ENCODE results near the gene FBN3.
"Not testable (repeated sequence)": the region's sequence is repeated elsewhere in the genome, so short reads cannot be mapped to it uniquely, and the experiment has no call there.

FBN3 gene

DNA sequence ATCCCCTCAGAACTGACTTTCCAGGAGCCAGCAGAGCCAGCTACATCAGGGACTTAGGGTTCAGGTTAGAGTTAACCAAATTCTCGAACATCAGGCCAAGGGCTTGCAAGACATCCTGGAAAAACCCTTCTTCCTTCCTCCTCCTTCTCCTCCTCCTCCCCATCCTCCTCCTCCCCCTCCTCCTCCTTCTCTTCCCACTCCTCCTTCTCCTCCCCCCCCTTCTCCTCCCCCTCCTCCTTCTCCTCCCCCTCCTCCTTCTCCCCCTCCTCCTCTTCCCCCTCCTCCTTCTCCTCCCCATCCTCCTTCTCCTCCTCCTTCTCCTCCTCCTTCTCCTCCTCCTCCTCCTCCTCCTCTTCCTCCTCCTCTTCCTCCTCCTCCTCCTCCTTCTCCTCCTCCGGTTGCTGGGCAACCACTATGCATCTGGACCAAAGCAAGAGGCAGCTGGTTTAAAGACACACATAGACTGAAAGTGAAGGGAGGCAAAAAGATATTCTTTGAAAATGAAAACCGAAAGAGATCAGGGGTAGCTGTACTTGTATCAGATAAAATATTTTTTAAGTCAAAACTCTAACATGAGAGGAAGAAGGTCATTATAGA lies 102.7 kb downstream of the FBN3 start:
- FAIRE-seq, result no peak

DNA sequence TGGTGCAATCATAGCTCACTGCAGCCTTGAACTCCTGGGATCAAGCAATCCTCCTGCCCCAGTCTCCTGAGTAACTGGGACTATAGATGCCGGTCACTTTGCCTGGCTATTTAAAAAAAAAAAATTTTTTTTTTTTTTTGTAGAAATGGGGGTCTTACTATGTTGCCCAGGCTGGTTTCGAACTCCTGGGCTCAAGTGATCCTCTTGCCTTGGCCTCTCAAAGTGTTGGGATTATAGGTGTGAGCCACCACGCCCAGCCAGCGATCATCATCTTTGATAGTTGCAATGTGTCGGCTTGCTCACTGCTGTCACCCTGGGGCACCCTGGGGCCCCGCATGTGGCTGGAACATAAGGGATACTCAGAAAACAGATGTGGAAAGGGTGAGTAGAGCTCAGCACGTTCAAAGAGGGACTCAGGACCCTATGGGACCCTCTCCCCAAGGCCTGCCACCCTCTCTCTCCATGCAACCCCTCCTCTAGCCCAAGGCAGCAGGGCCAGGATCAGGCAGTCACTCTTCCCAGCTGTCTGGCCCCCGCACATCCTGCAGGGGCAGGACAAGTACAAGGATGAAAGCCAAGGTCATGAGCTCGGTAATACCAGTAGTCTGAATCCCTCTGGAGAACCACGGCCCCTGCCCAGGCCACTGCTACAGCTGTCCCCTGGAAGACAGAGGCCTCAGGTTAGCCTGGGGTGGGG lies 103.4 kb downstream of the FBN3 start:
- no peak for FAIRE-seq

- no peak for FAIRE-seq
Measured at GRCh38 chr19:8044018-8044417, 105.4 kb downstream of the FBN3 start.

DNA sequence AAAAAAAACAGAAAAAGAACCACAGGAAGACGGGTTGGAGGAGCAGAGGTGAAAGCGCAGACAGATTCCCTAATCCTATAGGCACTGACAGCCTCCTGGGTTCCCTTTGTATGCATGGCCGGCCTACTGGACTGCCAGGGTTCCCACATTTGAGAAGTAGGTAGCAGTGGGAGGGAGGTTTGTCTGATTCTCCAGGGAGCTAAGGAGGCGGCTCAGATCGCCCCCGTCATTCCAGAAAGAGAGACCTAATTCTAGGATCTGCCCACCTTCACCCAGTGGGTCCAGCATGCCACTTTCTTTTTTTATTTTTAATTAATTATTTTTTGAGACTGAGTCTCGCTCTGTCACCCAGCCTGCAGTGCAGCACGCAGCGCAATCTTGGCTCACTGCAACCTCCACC lies 106.5 kb downstream of the FBN3 start:
- no peak for FAIRE-seq

DNA sequence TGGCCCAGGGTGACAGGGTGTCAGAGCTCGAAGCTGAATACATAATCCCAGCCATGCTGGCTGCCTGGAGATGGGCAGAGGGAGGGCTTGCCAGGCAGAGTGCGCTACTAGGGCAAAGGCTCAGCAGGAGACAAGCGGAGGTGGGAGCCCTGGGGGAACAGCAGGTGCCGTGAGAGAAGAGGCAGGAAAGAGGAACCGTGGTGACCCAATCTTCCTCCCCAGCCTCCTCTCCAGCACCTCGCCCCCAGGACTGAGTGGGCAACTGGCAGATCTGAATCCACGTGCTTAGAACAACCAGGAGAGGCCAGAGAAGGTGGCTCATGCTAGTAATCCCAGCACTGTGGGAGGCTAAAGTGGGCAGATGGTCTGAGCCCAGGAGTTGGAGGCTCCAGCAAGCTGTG lies 107.9 kb downstream of the FBN3 start:
- FAIRE-seq, result no peak

DNA sequence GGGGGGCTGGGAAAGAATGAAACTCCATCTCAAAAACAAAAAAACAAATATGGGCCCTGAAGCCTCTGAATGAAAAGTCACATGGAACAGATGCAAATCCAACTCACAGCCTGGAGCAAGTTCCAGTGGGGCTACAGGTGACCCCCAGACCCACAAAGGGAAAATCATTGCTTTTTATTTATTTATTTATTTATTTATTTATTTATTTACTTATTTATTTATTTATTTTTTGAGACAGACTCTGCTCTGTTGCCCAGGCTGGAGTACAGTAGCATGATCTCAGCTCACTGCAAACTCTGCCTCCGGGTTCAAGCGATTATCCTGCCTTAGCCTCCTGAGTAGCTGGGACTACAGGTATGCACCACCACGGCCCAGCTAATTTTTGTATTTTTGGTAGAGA lies 110.2 kb downstream of the FBN3 start:
- no peak for FAIRE-seq

DNA sequence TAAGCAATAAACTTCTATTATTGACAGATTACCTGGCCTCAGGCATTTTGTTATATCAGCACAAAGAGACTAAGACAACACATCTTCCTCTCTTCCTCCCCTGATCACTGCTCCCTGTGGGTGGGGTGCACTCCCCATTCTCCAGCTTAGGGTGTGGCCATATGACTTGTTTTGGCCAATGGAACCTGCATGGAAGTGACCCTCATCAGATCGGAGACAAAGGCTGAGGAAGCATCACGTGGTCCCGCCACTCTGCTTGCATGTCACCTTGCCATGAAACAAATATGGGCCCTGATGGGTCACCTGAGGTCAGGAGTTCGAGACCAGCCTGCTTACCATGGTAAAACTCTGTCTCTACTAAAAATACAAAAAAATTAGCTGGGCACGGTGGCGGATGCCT lies 110.6 kb downstream of the FBN3 start:
- no peak for FAIRE-seq

DNA sequence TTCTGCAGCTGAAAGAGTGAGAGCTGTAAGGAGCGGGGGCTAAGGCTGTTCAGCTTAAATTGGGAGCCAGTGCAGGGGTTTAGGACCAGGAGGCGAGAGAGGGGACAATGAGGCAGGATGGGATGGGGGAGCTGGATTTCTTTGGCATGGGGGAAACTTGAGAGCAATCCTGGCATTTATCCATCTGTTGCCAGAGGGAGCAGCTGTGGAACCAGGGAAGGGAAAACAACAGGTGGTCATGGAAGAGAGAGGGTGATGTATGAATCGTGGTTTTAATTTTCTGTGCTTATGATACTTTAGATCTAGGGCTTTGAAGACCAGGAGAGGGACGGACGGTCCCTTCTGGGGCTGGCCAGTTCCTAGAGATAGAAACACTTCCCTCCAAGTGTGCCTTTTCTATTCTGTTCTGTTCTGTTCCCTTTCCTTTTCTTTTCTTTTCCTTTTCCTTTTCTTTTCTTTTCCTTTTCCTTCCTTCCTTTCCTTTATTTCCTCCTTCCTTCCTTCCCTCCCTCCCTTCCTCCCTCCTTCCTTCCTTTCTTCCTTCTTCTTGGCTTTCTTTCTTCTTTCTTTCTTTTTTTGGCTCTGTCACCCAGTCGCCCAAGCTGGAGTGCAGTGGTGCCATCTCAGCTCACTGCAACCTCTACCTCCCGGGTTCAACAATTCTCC lies 112.8 kb downstream of the FBN3 start:
- no peak for FAIRE-seq

DNA sequence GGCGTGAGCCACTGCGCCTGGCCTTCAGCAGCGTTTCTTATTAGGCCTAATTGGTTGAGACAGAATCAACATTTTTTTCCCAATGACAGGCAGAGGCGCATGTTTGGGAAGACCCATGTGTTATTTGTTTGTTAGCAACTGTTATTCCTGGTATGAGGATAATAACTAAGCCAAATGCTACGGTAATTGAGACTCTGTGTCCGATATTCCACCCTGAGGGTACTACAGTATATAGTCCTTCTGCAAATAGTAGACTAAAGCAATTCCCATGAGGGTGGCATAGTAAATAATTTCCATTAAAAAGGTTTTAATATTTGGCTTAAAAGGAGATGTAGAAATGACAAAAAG lies 115.2 kb downstream of the FBN3 start:
- FAIRE-seq, result no peak

GRCh38 chr19:8033287-8034177 lies 115.9 kb downstream of the FBN3 start:
- not testable (repeated sequence) for FAIRE-seq

DNA sequence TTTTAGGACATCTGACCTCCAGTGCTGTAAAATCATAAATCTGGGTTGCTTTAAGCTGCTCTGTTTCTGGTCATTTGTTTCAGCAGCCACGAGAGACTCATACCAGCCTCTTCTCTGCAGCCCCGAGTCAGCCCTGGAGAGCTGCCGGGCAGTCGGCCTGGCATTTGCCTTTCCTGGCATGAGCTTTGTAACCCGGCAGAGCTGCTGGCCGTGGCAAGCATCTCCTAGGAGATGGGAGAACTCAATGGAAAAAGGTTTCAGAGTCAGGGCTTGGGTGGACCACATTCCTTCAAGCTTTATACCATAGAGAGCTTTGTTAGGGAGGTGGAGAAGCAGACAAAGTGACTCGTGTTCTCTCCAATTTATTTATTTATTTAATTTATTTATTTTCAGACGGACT lies 118.4 kb downstream of the FBN3 start:
- no peak for FAIRE-seq

DNA sequence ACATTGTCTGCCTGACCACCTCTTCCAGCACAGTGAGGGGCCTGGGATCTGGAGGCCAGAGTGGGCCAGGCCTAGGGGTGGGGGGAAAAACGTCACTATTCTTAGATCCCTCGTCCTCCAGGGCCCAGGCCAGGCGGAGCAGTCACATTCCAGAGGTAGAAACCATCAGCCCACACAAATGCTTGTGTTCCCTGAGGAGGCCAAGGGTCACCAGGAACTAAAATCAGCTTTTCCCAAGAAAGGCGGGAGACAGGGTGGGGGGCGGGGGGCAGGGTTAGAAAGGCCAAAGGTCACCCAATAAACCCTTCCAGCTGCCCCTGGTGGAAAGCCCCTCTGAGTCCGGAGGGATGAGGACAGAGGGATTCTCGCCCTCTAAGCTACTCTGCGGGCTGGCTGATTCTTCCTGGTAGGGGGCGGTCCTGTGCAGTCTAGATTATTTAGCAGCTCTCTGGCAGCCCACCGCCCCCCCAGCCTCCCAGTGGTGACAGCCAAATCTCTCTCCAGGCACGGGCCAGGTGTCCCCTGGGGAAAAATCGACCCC lies 120.4 kb downstream of the FBN3 start:
- no peak for FAIRE-seq

GRCh38 chr19:8025316-8025715 lies 124.1 kb downstream of the FBN3 start:
- FAIRE-seq, result no peak

DNA sequence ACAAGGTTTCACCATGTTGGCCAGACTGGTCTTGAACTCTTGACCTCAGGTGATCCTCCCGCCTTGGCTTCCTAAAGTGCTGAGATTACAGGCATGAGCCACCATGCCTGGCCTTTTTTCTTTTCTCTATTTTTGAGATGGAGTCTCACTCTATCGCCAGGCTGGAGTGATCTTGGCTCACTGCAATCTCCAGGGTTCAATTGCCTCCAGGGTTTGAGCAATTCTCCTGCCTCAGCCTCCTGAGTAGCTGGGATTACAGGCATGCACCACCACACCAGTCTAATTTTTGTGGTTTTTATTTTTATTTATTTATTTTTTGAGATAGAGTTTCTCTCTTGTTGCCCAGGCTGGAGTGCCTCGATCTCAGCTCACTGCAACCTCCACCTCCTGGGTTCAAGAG lies 125.1 kb downstream of the FBN3 start:
- not testable (repeated sequence) for FAIRE-seq

DNA sequence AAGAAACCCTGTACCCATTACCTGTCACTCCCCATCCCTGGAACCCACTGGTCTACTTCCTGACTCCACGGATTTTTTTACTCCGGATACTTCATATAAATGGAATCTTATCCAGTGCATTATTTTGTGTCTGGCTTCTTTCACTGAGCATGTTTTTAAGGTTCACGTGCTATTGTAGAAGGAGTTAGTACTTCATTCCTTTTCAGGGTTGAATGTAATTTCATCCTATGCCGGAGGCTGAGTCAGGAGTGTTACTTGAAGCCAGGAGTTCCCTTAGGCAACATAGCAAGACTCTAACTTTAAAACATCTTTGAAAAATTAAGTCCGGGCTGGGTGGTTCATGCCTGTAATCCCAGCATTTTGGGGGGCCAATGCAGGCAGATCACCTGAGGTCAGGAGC lies 126.0 kb downstream of the FBN3 start:
- FAIRE-seq, result no peak

GRCh38 chr19:8022275-8022674 lies 127.1 kb downstream of the FBN3 start:
- FAIRE-seq, result no peak

- FAIRE-seq, result no peak
Measured at GRCh38 chr19:8021374-8021773, 128.0 kb downstream of the FBN3 start.

DNA sequence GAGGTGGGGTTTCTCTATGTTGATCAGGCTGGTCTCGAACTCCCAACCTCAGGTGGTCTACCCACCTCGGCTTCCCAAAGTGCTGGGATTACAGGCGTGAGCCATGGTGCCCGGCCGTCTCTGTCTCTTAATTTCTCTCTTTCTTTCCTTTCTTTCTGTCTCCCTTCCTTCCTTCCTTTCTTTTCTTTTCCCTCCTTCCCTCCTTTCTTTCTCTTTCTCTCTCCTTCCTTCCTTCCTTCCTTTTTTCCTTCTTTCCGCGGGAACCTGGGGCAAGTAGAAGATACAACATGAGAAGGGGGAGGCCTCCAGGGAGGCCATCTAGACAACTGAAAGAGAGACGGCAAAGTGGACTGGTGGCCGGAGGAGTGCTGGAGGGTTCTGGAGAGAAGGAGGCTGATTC lies 128.7 kb downstream of the FBN3 start:
- no peak for FAIRE-seq

DNA sequence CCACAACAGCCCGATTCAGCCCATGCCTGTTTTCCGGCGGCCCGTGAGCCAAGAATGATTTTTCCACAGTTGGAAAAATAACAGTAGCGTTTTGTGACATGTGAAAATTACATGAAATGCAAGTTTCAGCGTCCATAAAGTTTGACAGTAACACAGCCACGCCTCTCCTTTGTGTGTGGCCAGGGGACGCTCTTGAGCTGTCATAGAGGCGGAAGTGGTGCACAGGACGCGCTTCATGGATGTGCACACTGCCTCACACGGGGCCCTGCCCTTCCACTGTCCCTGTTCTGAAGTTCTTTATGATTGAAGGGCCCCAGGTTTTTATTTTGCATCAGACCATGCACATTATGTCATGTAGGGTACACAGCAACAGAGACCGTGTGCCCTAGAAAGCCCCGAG lies 131.6 kb downstream of the FBN3 start:
- FAIRE-seq, result no peak
